IPS-NIHi7 (cell line): ENCODE results near the gene FANK1.

Source experiments
- DNase-seq: peaks from one replicate; pipeline ENCODE4 v3.0.0; 2012; ENCODE audit warnings: mixed read lengths; ENCODE audit errors: extremely low spot score

Gene FANK1, protein sequence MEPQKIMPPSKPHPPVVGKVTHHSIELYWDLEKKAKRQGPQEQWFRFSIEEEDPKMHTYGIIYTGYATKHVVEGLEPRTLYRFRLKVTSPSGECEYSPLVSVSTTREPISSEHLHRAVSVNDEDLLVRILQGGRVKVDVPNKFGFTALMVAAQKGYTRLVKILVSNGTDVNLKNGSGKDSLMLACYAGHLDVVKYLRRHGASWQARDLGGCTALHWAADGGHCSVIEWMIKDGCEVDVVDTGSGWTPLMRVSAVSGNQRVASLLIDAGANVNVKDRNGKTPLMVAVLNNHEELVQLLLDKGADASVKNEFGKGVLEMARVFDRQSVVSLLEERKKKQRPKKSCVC

GRCh38 chr10:125896088-125896934 lies at the start of gene FANK1:
FANK1 (plus strand) TSS chr10:125896564; CDS start chr10:125896643, 79 bp downstream.
- peak; percentile 57 for DNase-seq

DNA sequence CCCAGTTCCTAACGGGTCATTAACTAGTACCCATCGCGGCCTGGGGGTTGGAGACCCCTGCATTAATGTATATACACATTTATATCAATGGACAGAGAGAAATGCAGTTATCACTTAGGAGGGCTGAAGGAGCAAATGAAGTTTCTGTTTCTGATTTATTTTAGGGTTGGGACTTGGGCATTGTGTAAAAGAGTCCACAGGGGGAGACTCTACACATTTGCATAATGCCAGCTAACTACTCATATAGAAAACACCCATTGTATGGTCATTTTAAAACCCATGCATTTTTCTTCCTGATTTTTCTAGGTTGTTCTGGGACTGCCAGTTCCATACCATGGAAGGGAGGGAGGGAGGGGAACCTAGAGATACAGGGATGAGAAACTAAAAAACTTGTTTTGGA lies 49.5 kb upstream of the FANK1 start:
- no peak for DNase-seq

DNA sequence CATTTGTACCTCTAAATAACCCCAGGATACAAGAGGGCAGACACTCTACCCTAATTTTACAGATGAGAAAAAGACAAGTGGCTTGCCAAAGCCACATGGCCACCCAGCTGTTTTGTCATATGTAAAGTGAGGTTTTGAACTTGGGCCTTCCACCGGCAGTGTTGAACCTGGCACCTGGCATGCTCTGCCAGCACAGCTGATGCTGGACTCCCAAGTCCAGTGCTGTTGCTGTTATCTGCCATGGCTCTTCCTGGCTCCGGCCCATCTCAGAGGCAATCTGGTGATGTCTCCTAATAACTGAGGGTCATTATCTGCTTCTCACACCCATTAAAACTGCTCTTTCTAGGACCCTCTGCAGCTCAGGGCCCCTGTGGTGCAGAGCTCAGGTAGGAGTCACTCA lies 48.0 kb upstream of the FANK1 start:
- DNase-seq = no peak

DNA sequence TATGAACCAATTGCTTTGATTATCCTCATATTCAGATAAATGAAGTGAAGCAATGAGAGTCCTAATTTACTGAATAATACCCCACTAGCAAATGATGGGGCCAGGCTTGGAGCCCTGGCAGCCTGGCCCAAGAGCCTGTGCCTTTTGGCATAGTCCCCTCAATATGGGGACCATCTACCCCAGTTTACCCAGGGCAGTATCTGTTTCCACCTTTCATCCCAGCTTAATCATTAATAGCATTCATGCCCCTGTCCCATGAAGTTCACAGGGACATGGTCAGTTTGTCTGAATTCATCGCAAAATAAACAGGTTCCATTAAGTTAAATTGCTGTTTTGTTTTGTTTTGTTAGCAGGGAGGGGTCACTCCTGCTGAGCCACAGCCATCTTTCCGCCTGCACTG lies 47.5 kb upstream of the FANK1 start:
- no peak for DNase-seq

GRCh38 chr10:125849448-125849847 lies 46.9 kb upstream of the FANK1 start:
- no peak for DNase-seq

DNA sequence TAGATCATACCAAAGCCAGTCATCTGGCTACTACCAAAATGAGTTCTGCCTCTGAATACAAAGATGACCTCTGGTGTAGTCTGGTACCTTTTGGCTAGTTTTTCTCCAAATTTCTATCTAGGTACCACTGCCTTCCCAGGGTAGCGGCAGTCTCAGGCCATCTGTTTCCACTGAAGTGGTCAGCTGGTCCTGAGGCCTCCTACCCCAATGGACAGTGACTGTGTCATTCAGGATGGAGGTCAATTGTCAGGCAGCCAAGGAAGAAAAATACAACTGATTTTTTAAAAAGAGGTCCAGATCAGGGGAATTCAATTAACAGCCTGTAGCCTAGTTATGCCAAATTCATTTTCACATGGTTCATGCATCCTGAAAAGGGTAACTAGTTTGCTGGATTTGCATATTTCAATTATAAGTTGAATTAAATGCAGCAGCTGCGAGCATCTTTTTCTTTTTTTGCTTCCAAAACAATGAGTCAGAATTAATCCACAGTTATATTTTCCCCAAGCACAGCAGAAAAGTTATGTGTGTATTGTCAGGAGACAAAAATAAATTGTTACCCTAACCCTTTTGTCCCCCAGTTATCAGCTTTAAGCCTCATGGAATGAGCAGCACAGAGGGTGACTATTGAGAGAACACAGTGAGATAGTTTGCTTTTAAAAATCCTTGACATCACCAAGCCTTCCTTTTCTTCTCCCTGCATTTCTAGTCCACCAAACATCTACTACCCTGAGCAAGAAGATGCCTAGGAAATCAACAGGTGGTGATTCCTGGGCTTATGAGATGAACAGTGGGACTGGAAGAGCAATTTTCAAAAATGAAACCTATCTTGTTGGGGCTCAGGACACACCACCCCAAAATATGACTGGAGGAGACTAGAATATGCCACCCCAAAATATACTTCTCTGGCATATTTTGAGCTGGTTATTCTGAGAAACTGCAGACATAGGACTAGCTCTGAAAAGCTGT lies 45.3 kb upstream of the FANK1 start:
- no peak for DNase-seq

- DNase-seq = no peak
These were observed 43.9 kb upstream of the FANK1 start for GRCh38 chr10:125852487-125852886.

DNA sequence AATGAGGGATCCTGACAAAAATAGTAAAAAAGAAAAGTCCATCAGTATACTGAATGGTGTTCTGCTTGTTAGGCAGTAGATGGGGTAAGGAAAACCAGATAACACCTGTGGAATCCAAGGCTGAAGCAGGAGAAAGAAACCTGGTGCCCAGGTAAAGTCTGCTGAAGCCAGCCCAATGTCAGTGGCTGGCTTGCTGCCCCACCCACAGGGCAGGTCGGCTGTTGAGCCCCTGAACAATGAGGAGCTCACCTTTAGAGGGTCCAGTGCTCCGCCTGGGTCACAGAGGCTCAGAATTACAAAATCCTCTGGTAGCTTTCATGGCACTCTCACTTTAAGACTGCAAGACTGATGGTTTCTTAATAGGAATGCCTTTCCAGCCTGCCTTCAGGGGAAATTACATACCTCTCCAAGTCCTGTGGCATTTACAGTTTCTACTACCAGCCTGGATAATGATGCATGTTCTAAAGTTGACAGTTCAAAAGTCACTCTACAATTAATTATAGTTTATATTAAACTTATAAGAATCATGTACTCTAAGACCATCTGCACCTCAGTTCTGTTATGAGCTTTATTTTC lies 39.1 kb upstream of the FANK1 start:
- peak; percentile 18 for DNase-seq

DNA sequence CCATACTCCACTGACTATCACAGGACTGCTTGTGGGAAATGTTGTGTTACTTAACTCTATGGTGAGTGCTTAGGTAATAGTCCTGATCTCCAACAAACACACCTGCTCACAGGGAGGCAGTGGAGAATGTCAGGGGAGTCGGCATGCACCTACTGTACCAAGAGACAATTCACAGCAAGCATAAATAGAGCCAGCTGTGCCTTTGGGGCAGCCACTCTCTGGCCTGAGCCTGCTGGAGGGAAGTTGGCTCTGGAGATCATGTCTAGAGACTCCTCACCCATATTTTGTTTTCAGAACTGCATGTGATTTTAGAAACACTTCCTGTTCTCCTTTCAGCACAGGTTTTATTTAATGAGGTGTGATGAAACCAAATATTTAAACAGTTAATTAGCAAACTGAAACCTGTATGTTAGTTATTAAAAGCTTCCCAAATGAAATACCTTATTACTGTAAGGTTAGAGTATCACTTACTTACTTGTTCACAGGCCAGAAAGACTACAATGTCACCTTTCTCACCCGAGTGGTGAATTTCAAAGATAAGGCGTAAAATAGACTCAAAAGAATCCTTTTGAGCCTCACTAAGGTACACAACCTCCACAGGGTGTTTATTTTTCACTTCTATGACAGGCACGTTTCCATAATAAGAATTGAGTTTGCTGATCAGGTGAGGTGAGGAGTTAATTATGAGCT lies 37.1 kb upstream of the FANK1 start:
- no peak for DNase-seq

- DNase-seq = no peak
These were observed 31.2 kb upstream of the FANK1 start for GRCh38 chr10:125865120-125865519.

DNA sequence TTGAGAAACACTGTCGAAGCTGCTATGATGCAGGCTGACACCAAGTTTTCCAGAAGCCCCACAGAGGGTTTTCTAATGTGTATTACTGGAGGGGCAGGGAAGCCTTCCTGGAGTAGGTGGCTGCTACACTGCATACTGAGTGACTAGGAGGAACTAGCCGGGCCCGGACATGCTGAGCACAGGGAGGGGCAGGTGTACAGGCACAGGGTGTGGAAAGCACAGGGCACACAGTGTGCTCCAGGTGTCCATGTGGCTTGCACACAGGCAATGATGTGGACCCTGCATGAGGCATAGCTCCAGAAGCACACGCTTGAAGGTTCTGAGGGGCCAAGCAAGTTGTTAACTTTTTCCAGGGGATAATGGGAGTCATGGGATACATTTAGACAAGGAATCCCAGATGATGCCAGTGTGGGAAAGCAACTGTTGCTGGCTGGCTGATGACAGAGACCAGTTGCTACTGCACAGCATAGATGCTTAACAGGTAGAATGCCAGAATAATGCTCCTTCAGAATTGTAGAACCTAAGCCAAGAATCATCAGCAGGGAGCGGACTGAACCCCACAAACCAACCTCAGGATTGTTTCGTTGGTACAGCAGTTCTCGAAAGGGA lies 29.8 kb upstream of the FANK1 start:
- no peak for DNase-seq

DNA sequence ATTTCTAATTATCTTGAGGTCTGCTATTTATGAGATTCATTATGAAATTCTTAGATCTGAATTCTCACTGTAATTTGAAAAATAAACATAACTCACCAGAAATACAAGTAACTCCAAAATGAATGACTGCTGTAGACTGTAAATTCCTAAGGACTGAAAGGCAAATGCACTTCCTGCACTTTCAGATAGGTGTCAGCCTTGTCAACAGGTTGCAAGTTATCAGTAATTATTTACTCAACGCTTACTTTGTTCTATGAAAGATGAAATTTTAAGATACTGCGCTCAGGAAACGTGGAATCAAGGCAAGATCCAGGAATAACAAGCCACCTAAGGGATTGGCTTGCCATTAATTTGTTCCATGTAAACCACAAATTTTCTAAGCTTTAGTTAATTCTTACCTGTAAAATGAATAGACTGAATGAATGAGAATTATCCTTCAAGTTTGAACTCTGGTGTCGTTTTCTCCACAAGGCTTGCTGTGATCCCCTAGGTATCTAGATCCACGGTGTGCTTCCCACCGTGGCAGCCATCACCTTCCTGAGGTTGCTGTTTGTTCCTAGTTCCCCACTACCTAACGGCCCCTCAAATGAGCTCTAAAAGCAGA lies 27.9 kb upstream of the FANK1 start:
- peak; percentile 48 for DNase-seq

DNA sequence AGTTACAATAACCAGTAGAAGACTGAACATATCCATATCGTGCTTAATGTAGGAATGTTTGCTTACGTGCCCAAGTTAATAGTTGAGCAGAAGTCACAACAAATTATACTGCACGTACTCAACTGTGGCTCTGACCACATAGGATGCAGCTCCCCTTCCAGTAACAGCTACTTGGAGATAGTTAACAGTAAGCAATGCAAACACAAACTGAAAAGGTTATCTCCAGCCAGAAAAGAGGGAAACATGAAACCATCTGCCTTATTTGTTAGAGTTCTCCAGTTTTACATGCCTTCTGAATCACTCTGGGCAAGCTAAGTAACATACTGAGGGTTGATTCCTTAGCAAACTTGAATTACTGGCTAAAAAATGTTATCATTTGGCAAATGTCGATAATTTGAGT lies 25.0 kb upstream of the FANK1 start:
- DNase-seq = no peak

GRCh38 chr10:125878957-125879835 lies 17.2 kb upstream of the FANK1 start:
- no peak for DNase-seq

GRCh38 chr10:125880719-125881118 lies 15.6 kb upstream of the FANK1 start:
- no peak for DNase-seq

GRCh38 chr10:125881192-125881591 lies 15.2 kb upstream of the FANK1 start, which contains the start of gene DHX32:
DHX32 (minus strand) TSS chr10:125881292; CDS start chr10:125880824, 468 bp downstream.
- peak; percentile 79 for DNase-seq

GRCh38 chr10:125882596-125882995 lies 13.8 kb upstream of the FANK1 start:
- no peak for DNase-seq

DNA sequence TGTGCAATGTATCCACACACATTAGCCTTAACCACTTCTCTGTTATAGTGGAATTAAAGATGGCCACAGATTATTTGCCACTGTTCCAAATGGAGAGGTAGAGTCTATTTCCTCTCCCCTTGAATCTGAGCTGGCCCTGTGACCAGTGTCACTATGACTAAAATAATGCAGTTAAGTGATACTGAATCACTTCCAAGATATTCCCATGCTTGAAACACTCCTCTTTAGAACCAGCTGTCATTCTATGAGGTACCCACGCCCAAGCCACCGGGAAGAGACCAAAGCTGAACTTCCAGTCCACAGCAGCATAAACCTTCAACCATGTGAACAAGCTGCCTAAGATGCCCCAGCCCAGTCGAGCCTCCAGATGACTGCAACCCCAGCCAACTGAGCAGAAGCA lies 13.2 kb upstream of the FANK1 start:
- DNase-seq = no peak
